ENCODE measurements around the gene DOCK1.

GRCh38 chr10:127353544-127353943 lies 448.3 kb downstream of the DOCK1 start:
- no peak for TF ChIP-seq CTCF (conservative IDR thresholded peaks at IDR 0.05)
- no peak for TF ChIP-seq ZFX (IDR thresholded peaks at IDR 0.05)

Data from C4-2B (cell line).